HepG2 (cell line): ENCODE measurements around the gene LIPE. TPM values are rescaled to one million over a fixed set of nuclear protein-coding genes. Genes with fewer than 3 reads are reported as not detected.

Source experiments
- CHD4 ChIP-seq: fragments of 200-600 bp; sonication (generic); IDR thresholded peaks from 2 replicates; pipeline ENCODE4 v1.7.0; 2017; ENCODE audit warnings: mild to moderate bottlenecking, low read length, borderline replicate concordance
- EP300 ChIP-seq, 3 experiments: sonication (generic) in 1 of 3; formaldehyde crosslinking in 1 of 3; IDR thresholded peaks; 2 replicates each; pipeline versions ENCODE4 v1.5.1 to v1.6.1; 2011 to 2020; ENCODE audit warnings: low read depth in 2 of 3, low read length in 2 of 3, borderline replicate concordance in 1 of 3, improper control_type of control experiment in 1 of 3, mild to moderate bottlenecking in 1 of 3, missing genetic modification reagents in 1 of 3, moderate library complexity in 1 of 3
- GABPA ChIP-seq, 2 experiments: IDR thresholded peaks; 2 replicates each; pipeline ENCODE4 v1.6.1; 2011 to 2016; ENCODE audit warnings: low read depth in 2 of 2, low read length in 1 of 2, missing biosample characterization in 1 of 2, missing genetic modification characterization in 1 of 2
- KDM5B ChIP-seq: sonication (generic); formaldehyde crosslinking; IDR thresholded peaks from 2 replicates; pipeline ENCODE4 v1.4.0; 2020; ENCODE audit warnings: missing genetic modification reagents, mild to moderate bottlenecking, borderline replicate concordance
- NFIC ChIP-seq: IDR thresholded peaks from 2 replicates; pipeline ENCODE4 v1.6.1; 2012; ENCODE audit warnings: mild to moderate bottlenecking, low read length, inconsistent platforms
- NR2F1 ChIP-seq, 2 experiments: fragments of 450-650 bp in 1 of 2; formaldehyde crosslinking in 1 of 2; IDR thresholded peaks; 2 replicates each; pipeline versions ENCODE4 v1.5.0 to v1.6.1; 2016 to 2020; ENCODE audit warnings: mild to moderate bottlenecking in 1 of 2, missing compliant biosample characterization in 1 of 2, missing genetic modification reagents in 1 of 2, moderate library complexity in 1 of 2
- POLR2AphosphoS2 ChIP-seq: IDR thresholded peaks from 2 replicates; pipeline ENCODE4 v1.6.1; 2011; ENCODE audit warnings: low read depth, low read length, improper control_type of control experiment
- SRSF1 ChIP-seq: fragments of 200-400 bp; formaldehyde crosslinking; optimal IDR thresholded peaks from 2 replicates; pipeline ENCODE3; 2017; ENCODE audit warnings: mild to moderate bottlenecking, low read depth, low read length, moderate library complexity
- ZBTB3 ChIP-seq: sonication (generic); formaldehyde crosslinking; IDR thresholded peaks from 2 replicates; pipeline ENCODE4 v1.4.0; 2020; ENCODE audit warnings: low read depth, mild to moderate bottlenecking, moderate library complexity, missing genetic modification reagents, borderline replicate concordance
- ZC3H4 ChIP-seq: sonication (generic); formaldehyde crosslinking; IDR thresholded peaks from 2 replicates; pipeline ENCODE4 v1.4.0; 2020; ENCODE audit warnings: missing genetic modification reagents, borderline replicate concordance
- ZNF292 ChIP-seq: sonication (generic); formaldehyde crosslinking; IDR thresholded peaks from 2 replicates; pipeline ENCODE4 v1.8.1; 2022; ENCODE audit warnings: mild to moderate bottlenecking, low read depth, missing genetic modification reagents, borderline replicate concordance
- ZNF354B ChIP-seq: sonication (generic); formaldehyde crosslinking; IDR thresholded peaks from 2 replicates; pipeline ENCODE4 v1.8.0; 2022; ENCODE audit warnings: mild to moderate bottlenecking, missing genetic modification reagents
- ZNF567 ChIP-seq: sonication (generic); formaldehyde crosslinking; IDR thresholded peaks from 2 replicates; pipeline ENCODE4 v1.8.1; 2023; ENCODE audit warnings: mild to moderate bottlenecking, missing genetic modification reagents, borderline replicate concordance
- ZNF652 ChIP-seq: IDR thresholded peaks from 2 replicates; pipeline ENCODE4 v1.6.1; 2016; ENCODE audit warnings: low read depth, borderline replicate concordance
- polyA plus RNA-seq, 8 experiments: library from polyadenylated mRNA; depleted of rRNA in 3 of 8; stranded (reverse) in 7 of 8; unstranded in 1 of 8; fragments of >200 nt; fragmentation: Illumina TruSeq in 4 of 8; extraction: Trizol in 4 of 8; gene quantifications; 2 replicates each; pipeline versions ENCODE4 v1.2.1 to v1.2.3, GENCODE V29; 2011 to 2016; ENCODE audit warnings: low read depth in 4 of 8, missing spikeins in 1 of 8, mixed read lengths in 1 of 8; ENCODE audit not compliant: insufficient read depth in 1 of 8
- total RNA-seq, 5 experiments: library from RNA; depleted of rRNA; stranded (reverse); fragments of >200 nt; fragmentation: Illumina TruSeq; extraction: Trizol; gene quantifications; 2 replicates each; pipeline ENCODE4 v1.2.3, GENCODE V29; 2016; ENCODE audit warnings: low read depth in 1 of 5
- TF ChIP-seq, protein P1 (sequence below), 2 experiments: sonication (generic) in 1 of 2; formaldehyde crosslinking in 1 of 2; IDR thresholded peaks; 2 replicates each; pipeline versions ENCODE4 v1.5.1 to v1.6.1; 2011 to 2020; ENCODE audit warnings: borderline replicate concordance in 1 of 2, low read depth in 1 of 2, low read length in 1 of 2, mild to moderate bottlenecking in 1 of 2, missing genetic modification reagents in 1 of 2, moderate library complexity in 1 of 2
- TF ChIP-seq, protein P2 (sequence below): sonication (generic); formaldehyde crosslinking; IDR thresholded peaks from 2 replicates; pipeline ENCODE4 v1.4.0; 2020; ENCODE audit warnings: missing genetic modification reagents
- TF ChIP-seq, protein P3 (sequence below): sonication (generic); formaldehyde crosslinking; IDR thresholded peaks from 2 replicates; pipeline ENCODE4 v1.4.0; 2020; ENCODE audit warnings: missing genetic modification reagents
- TF ChIP-seq, protein P4 (sequence below): sonication (generic); formaldehyde crosslinking; IDR thresholded peaks from 2 replicates; pipeline ENCODE4 v1.8.1; 2022; ENCODE audit warnings: mild to moderate bottlenecking, missing genetic modification reagents

Gene LIPE
- total and polyA plus RNA-seq, 2 of the 13 experiments (the other 11 are each of a cell fraction or from before 2014, with no cell fraction given), result not detected

DNA sequence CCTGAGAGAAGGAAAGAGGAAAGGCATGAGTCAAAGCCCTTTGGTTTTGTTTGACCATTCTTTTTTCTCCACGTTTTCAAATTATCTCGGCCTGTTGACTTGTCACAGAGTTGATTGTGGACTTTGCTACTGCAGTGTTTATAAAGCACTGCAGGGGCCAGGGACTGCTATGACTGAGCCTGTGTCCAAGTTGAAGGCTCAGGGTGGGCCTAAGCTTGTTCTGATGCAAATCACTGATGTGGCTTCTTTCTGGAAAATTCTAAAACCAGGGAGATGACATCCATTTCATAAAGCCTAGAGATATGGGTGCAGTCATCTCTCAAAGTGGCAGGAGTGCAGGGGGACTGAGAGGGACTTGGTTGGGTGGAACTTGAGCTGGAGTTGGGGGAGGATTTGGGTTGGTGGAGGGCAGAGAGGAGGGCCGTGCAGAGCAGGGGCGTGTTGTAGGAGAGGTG is 16.8 kb upstream of the LIPE start (continued):
- TF ChIP-seq, protein P1, sequence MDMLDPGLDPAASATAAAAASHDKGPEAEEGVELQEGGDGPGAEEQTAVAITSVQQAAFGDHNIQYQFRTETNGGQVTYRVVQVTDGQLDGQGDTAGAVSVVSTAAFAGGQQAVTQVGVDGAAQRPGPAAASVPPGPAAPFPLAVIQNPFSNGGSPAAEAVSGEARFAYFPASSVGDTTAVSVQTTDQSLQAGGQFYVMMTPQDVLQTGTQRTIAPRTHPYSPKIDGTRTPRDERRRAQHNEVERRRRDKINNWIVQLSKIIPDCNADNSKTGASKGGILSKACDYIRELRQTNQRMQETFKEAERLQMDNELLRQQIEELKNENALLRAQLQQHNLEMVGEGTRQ (IDR thresholded peaks at IDR 0.05; ENCODE audit: low read depth, low read length), result no peak
- TF ChIP-seq, protein P1 (CRISPR knock-in tag; IDR thresholded peaks at IDR 0.05; ENCODE audit: borderline replicate concordance), result no peak
- TF ChIP-seq POLR2AphosphoS2, result no peak
- no peak for TF ChIP-seq ZNF652 (CRISPR knock-in tag)
- TF ChIP-seq, protein P2, sequence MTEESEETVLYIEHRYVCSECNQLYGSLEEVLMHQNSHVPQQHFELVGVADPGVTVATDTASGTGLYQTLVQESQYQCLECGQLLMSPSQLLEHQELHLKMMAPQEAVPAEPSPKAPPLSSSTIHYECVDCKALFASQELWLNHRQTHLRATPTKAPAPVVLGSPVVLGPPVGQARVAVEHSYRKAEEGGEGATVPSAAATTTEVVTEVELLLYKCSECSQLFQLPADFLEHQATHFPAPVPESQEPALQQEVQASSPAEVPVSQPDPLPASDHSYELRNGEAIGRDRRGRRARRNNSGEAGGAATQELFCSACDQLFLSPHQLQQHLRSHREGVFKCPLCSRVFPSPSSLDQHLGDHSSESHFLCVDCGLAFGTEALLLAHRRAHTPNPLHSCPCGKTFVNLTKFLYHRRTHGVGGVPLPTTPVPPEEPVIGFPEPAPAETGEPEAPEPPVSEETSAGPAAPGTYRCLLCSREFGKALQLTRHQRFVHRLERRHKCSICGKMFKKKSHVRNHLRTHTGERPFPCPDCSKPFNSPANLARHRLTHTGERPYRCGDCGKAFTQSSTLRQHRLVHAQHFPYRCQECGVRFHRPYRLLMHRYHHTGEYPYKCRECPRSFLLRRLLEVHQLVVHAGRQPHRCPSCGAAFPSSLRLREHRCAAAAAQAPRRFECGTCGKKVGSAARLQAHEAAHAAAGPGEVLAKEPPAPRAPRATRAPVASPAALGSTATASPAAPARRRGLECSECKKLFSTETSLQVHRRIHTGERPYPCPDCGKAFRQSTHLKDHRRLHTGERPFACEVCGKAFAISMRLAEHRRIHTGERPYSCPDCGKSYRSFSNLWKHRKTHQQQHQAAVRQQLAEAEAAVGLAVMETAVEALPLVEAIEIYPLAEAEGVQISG (CRISPR knock-in tag), result no peak
- TF ChIP-seq, protein P3, sequence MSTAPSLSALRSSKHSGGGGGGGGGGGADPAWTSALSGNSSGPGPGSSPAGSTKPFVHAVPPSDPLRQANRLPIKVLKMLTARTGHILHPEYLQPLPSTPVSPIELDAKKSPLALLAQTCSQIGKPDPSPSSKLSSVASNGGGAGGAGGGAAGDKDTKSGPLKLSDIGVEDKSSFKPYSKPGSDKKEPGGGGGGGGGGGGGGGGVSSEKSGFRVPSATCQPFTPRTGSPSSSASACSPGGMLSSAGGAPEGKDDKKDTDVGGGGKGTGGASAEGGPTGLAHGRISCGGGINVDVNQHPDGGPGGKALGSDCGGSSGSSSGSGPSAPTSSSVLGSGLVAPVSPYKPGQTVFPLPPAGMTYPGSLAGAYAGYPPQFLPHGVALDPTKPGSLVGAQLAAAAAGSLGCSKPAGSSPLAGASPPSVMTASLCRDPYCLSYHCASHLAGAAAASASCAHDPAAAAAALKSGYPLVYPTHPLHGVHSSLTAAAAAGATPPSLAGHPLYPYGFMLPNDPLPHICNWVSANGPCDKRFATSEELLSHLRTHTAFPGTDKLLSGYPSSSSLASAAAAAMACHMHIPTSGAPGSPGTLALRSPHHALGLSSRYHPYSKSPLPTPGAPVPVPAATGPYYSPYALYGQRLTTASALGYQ (CRISPR knock-in tag), result no peak
- TF ChIP-seq ZNF354B, result no peak
- TF ChIP-seq ZNF292 (CRISPR knock-in tag), result peak; percentile 69; the same call in 1 of the 2 replicates
- peak in 1 of 2 experiments; percentile 45; a peak in 1 of 4 replicates for TF ChIP-seq NR2F1 (CRISPR knock-in tag; IDR thresholded peaks at IDR 0.05)
- no peak for TF ChIP-seq CHD4
- TF ChIP-seq SRSF1, result no peak
- TF ChIP-seq ZNF567 (CRISPR knock-in tag), result no peak
- TF ChIP-seq, protein P4, sequence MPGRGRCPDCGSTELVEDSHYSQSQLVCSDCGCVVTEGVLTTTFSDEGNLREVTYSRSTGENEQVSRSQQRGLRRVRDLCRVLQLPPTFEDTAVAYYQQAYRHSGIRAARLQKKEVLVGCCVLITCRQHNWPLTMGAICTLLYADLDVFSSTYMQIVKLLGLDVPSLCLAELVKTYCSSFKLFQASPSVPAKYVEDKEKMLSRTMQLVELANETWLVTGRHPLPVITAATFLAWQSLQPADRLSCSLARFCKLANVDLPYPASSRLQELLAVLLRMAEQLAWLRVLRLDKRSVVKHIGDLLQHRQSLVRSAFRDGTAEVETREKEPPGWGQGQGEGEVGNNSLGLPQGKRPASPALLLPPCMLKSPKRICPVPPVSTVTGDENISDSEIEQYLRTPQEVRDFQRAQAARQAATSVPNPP (CRISPR knock-in tag), result no peak
- no peak for TF ChIP-seq GABPA (IDR thresholded peaks at IDR 0.05; ENCODE audit: low read depth, low read length)
- no peak; the same call in 1 of the 2 replicates for TF ChIP-seq GABPA (CRISPR knock-in tag; IDR thresholded peaks at IDR 0.05; ENCODE audit: low read depth)
- 0 out of 2 replicates have a peak, but pooled peaks have one; percentile 15 for TF ChIP-seq NFIC
- TF ChIP-seq EP300 (IDR thresholded peaks at IDR 0.05; ENCODE audit: low read depth in 2 of 2, low read length in 2 of 2), result peak in 1 of 2 experiments; percentile 77; a peak in 2 of 4 replicates
- TF ChIP-seq EP300 (CRISPR knock-in tag; IDR thresholded peaks at IDR 0.05; ENCODE audit: borderline replicate concordance), result peak; percentile 73; the same call in 1 of the 2 replicates
- peak; percentile 58; the same call in 1 of the 2 replicates for TF ChIP-seq KDM5B
- TF ChIP-seq ZC3H4 (CRISPR knock-in tag), result no peak
- peak; percentile 97 for TF ChIP-seq ZBTB3 (CRISPR knock-in tag)
